H1 (cell line): ENCODE data around the gene LAMA3. TPM values are rescaled to one million over a fixed set of nuclear protein-coding genes. Genes with fewer than 3 reads are reported as not detected.

Experiments
- ASH2L ChIP-seq: fragments of 200-600, 300-600 bp; sonication (generic); IDR thresholded peaks from one replicate; pipeline ENCODE4 v1.7.1; 2017; ENCODE audit warnings: low read length
- CHD2 ChIP-seq: IDR thresholded peaks from 2 replicates; pipeline ENCODE4 v1.6.1; 2012; ENCODE audit warnings: low read length, improper control_type of control experiment
- HDAC2 ChIP-seq, 2 experiments: fragments of 300-600 bp in 1 of 2; sonication (generic) in 1 of 2; IDR thresholded peaks; 2 replicates each; pipeline ENCODE4 v1.6.1; 2011 to 2012; ENCODE audit warnings: low read depth in 2 of 2, low read length in 2 of 2, mild to moderate bottlenecking in 2 of 2, moderate library complexity in 2 of 2, borderline replicate concordance in 1 of 2, inconsistent platforms in 1 of 2
- JUN ChIP-seq: IDR thresholded peaks from 2 replicates; pipeline ENCODE4 v1.6.1; 2011; ENCODE audit warnings: low read depth, mild to moderate bottlenecking, improper control_type of control experiment, low read length
- KDM1A ChIP-seq: fragments of 200-600, 300-600 bp; sonication (generic); IDR thresholded peaks from 2 replicates; pipeline ENCODE4 v1.7.1; 2016; ENCODE audit warnings: mild to moderate bottlenecking, low read length, borderline replicate concordance
- MAFK ChIP-seq: IDR thresholded peaks from 2 replicates; pipeline ENCODE4 v1.6.1; 2012; ENCODE audit warnings: low read depth, mild to moderate bottlenecking, improper control_type of control experiment, low read length
- RAD21 ChIP-seq, 2 experiments: IDR thresholded peaks in 1 of 2; conservative IDR thresholded peaks in 1 of 2; 2 replicates each; pipeline ENCODE4 v1.6.1; 2011; ENCODE audit warnings: low read depth in 2 of 2, low read length in 2 of 2, improper control_type of control experiment in 1 of 2, inconsistent platforms in 1 of 2, mild to moderate bottlenecking in 1 of 2, moderate library complexity in 1 of 2
- RFX5 ChIP-seq: IDR thresholded peaks from 2 replicates; pipeline ENCODE4 v1.6.1; 2011; ENCODE audit warnings: low read depth, low read length, improper control_type of control experiment, borderline replicate concordance
- SP1 ChIP-seq: IDR thresholded peaks from 2 replicates; pipeline ENCODE4 v1.6.1; 2011; ENCODE audit warnings: low read depth, low read length
- YY1 ChIP-seq: IDR thresholded peaks from 2 replicates; pipeline ENCODE4 v1.6.1; 2011; ENCODE audit warnings: low read depth, mild to moderate bottlenecking, low read length
- polyA plus RNA-seq, 7 experiments: library from polyadenylated mRNA; depleted of rRNA in 3 of 7; stranded (reverse) in 5 of 7; unstranded in 2 of 7; fragments of >200 nt in 5 of 7; fragments of 200-250 nt in 2 of 7; gene quantifications; 1 replicate in 5 of 7; 2 replicates in 1 of 7; 4 replicates in 1 of 7; pipeline versions ENCODE4 v1.2.1 to v1.2.3, GENCODE V29; 2011 to 2013; ENCODE audit warnings: missing spikeins in 2 of 7, mixed read lengths in 2 of 7
- total RNA-seq: library from RNA; stranded (reverse); fragmentation: NEBNext Ultra II Directional; extraction: Animal tissue kit (Norgen Biotek cat#: 25700); gene quantifications from 2 replicates; pipeline ENCODE4 v1.2.1, GENCODE V29; 2021
- TF ChIP-seq, protein P1 (sequence below): fragments of 300-600 bp; sonication (generic); IDR thresholded peaks from 2 replicates; pipeline ENCODE4 v1.7.1; 2012; ENCODE audit warnings: low read length, moderate library complexity, mild to moderate bottlenecking, inconsistent platforms; ENCODE audit not compliant: insufficient replicate concordance

Gene LAMA3
- total and polyA plus RNA-seq, 2 of the 8 experiments (the other 6 are each of a cell fraction or from before 2014, with no cell fraction given) = 0.76 to 5.0 TPM

DNA sequence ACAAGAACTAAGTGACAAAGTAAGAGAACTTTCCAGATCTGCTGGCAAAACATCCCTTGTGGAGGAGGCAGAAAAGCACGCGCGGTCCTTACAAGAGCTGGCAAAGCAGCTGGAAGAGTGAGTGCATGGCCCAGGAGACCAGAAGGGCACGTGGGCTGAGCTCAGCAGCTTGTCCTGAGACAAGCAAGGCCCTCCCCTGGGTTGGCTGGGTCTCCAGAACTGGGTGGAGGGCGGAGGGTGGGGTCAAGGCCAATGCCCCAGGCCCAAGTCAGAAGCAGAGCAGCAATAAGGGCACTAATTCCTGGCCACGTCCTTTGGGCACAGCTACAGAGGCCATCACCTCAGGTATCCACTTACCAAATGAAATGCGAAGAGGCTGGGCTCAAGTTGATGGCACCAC, 214.7 kb downstream of the LAMA3 start (continued):
- TF ChIP-seq, protein P1, sequence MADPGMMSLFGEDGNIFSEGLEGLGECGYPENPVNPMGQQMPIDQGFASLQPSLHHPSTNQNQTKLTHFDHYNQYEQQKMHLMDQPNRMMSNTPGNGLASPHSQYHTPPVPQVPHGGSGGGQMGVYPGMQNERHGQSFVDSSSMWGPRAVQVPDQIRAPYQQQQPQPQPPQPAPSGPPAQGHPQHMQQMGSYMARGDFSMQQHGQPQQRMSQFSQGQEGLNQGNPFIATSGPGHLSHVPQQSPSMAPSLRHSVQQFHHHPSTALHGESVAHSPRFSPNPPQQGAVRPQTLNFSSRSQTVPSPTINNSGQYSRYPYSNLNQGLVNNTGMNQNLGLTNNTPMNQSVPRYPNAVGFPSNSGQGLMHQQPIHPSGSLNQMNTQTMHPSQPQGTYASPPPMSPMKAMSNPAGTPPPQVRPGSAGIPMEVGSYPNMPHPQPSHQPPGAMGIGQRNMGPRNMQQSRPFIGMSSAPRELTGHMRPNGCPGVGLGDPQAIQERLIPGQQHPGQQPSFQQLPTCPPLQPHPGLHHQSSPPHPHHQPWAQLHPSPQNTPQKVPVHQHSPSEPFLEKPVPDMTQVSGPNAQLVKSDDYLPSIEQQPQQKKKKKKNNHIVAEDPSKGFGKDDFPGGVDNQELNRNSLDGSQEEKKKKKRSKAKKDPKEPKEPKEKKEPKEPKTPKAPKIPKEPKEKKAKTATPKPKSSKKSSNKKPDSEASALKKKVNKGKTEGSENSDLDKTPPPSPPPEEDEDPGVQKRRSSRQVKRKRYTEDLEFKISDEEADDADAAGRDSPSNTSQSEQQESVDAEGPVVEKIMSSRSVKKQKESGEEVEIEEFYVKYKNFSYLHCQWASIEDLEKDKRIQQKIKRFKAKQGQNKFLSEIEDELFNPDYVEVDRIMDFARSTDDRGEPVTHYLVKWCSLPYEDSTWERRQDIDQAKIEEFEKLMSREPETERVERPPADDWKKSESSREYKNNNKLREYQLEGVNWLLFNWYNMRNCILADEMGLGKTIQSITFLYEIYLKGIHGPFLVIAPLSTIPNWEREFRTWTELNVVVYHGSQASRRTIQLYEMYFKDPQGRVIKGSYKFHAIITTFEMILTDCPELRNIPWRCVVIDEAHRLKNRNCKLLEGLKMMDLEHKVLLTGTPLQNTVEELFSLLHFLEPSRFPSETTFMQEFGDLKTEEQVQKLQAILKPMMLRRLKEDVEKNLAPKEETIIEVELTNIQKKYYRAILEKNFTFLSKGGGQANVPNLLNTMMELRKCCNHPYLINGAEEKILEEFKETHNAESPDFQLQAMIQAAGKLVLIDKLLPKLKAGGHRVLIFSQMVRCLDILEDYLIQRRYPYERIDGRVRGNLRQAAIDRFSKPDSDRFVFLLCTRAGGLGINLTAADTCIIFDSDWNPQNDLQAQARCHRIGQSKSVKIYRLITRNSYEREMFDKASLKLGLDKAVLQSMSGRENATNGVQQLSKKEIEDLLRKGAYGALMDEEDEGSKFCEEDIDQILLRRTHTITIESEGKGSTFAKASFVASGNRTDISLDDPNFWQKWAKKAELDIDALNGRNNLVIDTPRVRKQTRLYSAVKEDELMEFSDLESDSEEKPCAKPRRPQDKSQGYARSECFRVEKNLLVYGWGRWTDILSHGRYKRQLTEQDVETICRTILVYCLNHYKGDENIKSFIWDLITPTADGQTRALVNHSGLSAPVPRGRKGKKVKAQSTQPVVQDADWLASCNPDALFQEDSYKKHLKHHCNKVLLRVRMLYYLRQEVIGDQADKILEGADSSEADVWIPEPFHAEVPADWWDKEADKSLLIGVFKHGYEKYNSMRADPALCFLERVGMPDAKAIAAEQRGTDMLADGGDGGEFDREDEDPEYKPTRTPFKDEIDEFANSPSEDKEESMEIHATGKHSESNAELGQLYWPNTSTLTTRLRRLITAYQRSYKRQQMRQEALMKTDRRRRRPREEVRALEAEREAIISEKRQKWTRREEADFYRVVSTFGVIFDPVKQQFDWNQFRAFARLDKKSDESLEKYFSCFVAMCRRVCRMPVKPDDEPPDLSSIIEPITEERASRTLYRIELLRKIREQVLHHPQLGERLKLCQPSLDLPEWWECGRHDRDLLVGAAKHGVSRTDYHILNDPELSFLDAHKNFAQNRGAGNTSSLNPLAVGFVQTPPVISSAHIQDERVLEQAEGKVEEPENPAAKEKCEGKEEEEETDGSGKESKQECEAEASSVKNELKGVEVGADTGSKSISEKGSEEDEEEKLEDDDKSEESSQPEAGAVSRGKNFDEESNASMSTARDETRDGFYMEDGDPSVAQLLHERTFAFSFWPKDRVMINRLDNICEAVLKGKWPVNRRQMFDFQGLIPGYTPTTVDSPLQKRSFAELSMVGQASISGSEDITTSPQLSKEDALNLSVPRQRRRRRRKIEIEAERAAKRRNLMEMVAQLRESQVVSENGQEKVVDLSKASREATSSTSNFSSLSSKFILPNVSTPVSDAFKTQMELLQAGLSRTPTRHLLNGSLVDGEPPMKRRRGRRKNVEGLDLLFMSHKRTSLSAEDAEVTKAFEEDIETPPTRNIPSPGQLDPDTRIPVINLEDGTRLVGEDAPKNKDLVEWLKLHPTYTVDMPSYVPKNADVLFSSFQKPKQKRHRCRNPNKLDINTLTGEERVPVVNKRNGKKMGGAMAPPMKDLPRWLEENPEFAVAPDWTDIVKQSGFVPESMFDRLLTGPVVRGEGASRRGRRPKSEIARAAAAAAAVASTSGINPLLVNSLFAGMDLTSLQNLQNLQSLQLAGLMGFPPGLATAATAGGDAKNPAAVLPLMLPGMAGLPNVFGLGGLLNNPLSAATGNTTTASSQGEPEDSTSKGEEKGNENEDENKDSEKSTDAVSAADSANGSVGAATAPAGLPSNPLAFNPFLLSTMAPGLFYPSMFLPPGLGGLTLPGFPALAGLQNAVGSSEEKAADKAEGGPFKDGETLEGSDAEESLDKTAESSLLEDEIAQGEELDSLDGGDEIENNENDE = no peak
- TF ChIP-seq KDM1A = no peak
- no peak for TF ChIP-seq YY1
- no peak for TF ChIP-seq RFX5
- TF ChIP-seq JUN = no peak
- no peak for TF ChIP-seq CHD2
- TF ChIP-seq SP1 = no peak
- no peak for TF ChIP-seq MAFK
- no peak for TF ChIP-seq RAD21 (IDR thresholded peaks at IDR 0.05 in 1 of 2, conservative IDR thresholded peaks at IDR 0.05 in 1 of 2; ENCODE audit: low read depth in 2 of 2, low read length in 2 of 2)
- TF ChIP-seq HDAC2 (IDR thresholded peaks at IDR 0.05; ENCODE audit: borderline replicate concordance in 1 of 2, low read depth in 2 of 2, low read length in 2 of 2) = no peak
- TF ChIP-seq ASH2L = no peak
